Mesothelial cell of epicardium (in vitro differentiated cells): ENCODE measurements around the gene RPL18A. TPM values are rescaled to one million over a fixed set of nuclear protein-coding genes. Genes with fewer than 3 reads are reported as not detected.

Source experiments
- DNase-seq, 2 experiments: peaks; one replicate each; pipeline ENCODE4 v3.0.0; 2021; ENCODE audit warnings: low spot score in 2 of 2; ENCODE audit not compliant: unreplicated experiment in 2 of 2
- H3K27ac Mint-ChIP-seq: 2 replicates; pipeline ENCODE4 v1.8.0; 2021; ENCODE audit warnings: mixed read lengths
- H3K27me3 Mint-ChIP-seq: 2 replicates; pipeline ENCODE4 v1.8.0; 2021; ENCODE audit warnings: low read depth, mixed read lengths
- H3K36me3 Mint-ChIP-seq: 2 replicates; pipeline ENCODE4 v1.8.0; 2021; ENCODE audit warnings: mixed read lengths
- H3K4me1 Mint-ChIP-seq: 2 replicates; pipeline ENCODE4 v1.8.0; 2021; ENCODE audit warnings: mixed read lengths
- H3K4me3 Mint-ChIP-seq: 2 replicates; pipeline ENCODE4 v1.8.0; 2021; ENCODE audit warnings: mild to moderate bottlenecking, moderate library complexity, mixed read lengths
- H3K9me3 Mint-ChIP-seq: 2 replicates; pipeline ENCODE4 v1.8.0; 2021; ENCODE audit warnings: mixed read lengths
- CTCF ChIP-seq: fragments of 200-600 bp; sonication (generic); IDR thresholded peaks from one replicate; pipeline ENCODE4 v1.5.0; 2021; ENCODE audit warnings: antibody characterized with exemption; ENCODE audit not compliant: unreplicated experiment
- total RNA-seq: library from RNA; stranded (reverse); gene quantifications from 3 replicates; pipeline ENCODE4 v1.2.1, GENCODE V29; 2021

The RPL18A gene
- total RNA-seq, 1 donor from 2014 or later: 1,706 TPM

- H3K4me3 Mint-ChIP-seq: no peak overlapping the region
- no peaks in the 10 kb centered on the region for H3K9me3 Mint-ChIP-seq
- H3K4me1 Mint-ChIP-seq: peaks cover 2% of the 10 kb centered on the region
- no peak for DNase-seq
- peaks cover 4% of the 10 kb centered on the region for H3K27me3 Mint-ChIP-seq
- H3K27ac Mint-ChIP-seq: no peak overlapping the region
- TF ChIP-seq CTCF: no peak
- no peaks in the 10 kb centered on the region for H3K36me3 Mint-ChIP-seq
Measured at GRCh38 chr19:17854061-17854460, 5.6 kb upstream of the RPL18A start.

GRCh38 chr19:17855280-17856152 is 4.2 kb upstream of the RPL18A start:
- H3K36me3 Mint-ChIP-seq: no peaks in the 10 kb centered on the region
- TF ChIP-seq CTCF: peak; percentile 98
- DNase-seq: peak; percentile 76 to 96
- no peaks in the 10 kb centered on the region for H3K9me3 Mint-ChIP-seq
- H3K4me1 Mint-ChIP-seq: peaks cover 11% of the 10 kb centered on the region
- H3K27ac Mint-ChIP-seq: no peak overlapping the region
- peaks cover 4% of the 10 kb centered on the region for H3K27me3 Mint-ChIP-seq
- no peak overlapping the region for H3K4me3 Mint-ChIP-seq

DNA sequence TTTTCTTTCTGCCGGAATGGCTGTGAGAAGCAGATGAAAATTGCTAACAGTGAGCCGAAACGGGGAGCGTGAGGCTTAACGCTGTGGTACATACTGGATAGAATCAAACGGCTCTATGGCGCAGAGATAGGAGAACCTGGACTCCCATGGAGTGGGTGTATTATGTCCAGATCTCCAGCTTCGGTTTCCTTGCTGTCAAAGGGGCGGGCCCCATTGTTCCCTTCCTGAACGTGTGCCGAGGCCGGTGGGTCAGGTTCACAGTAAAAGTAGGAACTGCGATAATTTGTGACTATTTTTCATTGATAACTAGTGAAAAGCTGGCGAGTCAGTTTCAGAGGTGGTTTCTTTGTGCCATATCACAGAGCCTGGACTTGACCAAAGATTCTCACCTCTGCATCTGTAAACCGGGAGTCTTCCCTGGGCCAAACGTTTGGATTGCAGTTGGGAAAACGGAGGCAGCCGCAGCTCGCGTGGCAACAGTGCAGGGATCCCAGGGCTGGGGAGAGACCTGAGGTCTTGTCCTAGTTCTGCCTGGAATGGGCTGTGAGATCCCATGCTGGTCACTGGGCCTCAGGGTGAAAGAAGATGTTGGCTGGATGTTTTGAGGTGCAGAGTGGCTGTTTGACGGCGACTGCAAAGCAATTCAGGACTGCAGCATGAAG is 752 bp downstream of the RPL18A start:
- DNase-seq: no peak
- Mint-ChIP-seq H3K27ac (peak overlapping the region; percentile 98), H3K27me3 (peaks cover 2% of the 10 kb centered on the region), H3K4me1 (peaks cover 22% of the 10 kb centered on the region), H3K36me3 (peaks cover 18% of the 10 kb centered on the region), H3K4me3 (peak overlapping the region; percentile 100), H3K9me3 (no peaks in the 10 kb centered on the region)
- no peak for TF ChIP-seq CTCF

DNA sequence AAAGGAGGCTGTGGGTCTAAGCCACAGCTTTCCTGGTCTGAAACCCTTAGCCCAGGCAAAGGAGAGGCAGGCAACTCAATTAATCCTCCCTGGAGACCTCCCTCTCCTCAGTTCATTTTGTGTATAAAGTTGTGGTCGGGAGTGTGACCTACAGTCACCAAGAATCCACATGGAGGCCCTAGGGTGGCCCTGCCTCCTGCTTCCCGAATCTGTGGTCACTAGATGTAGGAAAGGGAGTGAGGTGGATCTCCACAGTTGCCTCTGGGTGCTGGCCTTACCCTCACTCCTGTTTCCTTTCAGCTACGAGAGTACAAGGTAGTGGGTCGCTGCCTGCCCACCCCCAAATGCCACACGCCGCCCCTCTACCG is 1.3 kb downstream of the RPL18A start:
- DNase-seq: no peak
- Mint-ChIP-seq H3K27me3 (no peaks in the 10 kb centered on the region), H3K27ac (peak overlapping the region; percentile 98), H3K9me3 (no peaks in the 10 kb centered on the region), H3K4me1 (peaks cover 22% of the 10 kb centered on the region), H3K36me3 (peaks cover 18% of the 10 kb centered on the region), H3K4me3 (peak overlapping the region; percentile 100)
- no peak for TF ChIP-seq CTCF

GRCh38 chr19:17861542-17862402 is 2.1 kb downstream of the RPL18A start:
- H3K4me1 Mint-ChIP-seq: peaks cover 22% of the 10 kb centered on the region
- peak overlapping the region; percentile 100 for H3K4me3 Mint-ChIP-seq
- no peaks in the 10 kb centered on the region for H3K9me3 Mint-ChIP-seq
- DNase-seq: no peak
- no peak for TF ChIP-seq CTCF
- H3K27me3 Mint-ChIP-seq: no peaks in the 10 kb centered on the region
- peaks cover 18% of the 10 kb centered on the region for H3K36me3 Mint-ChIP-seq
- peak overlapping the region; percentile 98 for H3K27ac Mint-ChIP-seq
